ENCODE results near the gene STMN1. TPM values are rescaled to one million over a fixed set of nuclear protein-coding genes. Genes with fewer than 3 reads are reported as not detected.

Gene STMN1
- total RNA-seq, 1 experiment from 2014 or later, result 933 TPM

DNA sequence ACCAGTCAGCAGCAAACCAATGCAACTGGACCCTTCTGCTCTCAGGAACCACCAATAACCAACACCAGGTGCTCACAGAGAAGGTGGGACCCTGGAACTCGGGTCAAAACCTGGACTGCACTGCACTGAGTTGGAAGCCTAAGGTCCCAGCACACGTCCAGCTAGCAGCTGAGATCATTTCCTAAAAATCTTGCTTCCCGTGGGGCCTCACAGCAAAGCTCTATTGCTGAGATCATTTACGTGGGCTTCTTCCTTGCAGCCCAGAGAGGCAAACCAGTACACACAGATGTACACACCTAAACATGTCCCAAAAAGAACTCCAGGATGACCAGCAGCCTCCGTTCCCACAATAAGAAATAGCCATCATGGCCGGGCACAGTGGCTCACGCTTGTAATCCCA lies 22.8 kb upstream of the STMN1 start:
- Histone ChIP-seq H3K9me3 (ENCODE audit: low read depth, low read length, poor library complexity, severe bottlenecking) (no peaks in the 10 kb centered on the region), H3K4me3 (ENCODE audit: low read depth, low read length, poor library complexity, severe bottlenecking) (no peak overlapping the region), H3K4me1 (ENCODE audit: insufficient read depth, low read length, poor library complexity, severe bottlenecking) (no peaks in the 10 kb centered on the region), H3K27me3 (replicated peaks; ENCODE audit: insufficient read depth, low read depth, low read length, poor library complexity) (no peaks in the 10 kb centered on the region), H3K36me3 (ENCODE audit: insufficient read depth, low read length, poor library complexity, severe bottlenecking) (no peaks in the 10 kb centered on the region), H3K27ac (ENCODE audit: low read depth, low read length, poor library complexity, severe bottlenecking) (no peak overlapping the region)
- CTCF ChIA-PET, result no interaction called here
- intact Hi-C loops (cut with micrococcal nuclease; ENCODE audit: unreplicated experiment), result no loop called here
- TF ChIP-seq, protein P1, sequence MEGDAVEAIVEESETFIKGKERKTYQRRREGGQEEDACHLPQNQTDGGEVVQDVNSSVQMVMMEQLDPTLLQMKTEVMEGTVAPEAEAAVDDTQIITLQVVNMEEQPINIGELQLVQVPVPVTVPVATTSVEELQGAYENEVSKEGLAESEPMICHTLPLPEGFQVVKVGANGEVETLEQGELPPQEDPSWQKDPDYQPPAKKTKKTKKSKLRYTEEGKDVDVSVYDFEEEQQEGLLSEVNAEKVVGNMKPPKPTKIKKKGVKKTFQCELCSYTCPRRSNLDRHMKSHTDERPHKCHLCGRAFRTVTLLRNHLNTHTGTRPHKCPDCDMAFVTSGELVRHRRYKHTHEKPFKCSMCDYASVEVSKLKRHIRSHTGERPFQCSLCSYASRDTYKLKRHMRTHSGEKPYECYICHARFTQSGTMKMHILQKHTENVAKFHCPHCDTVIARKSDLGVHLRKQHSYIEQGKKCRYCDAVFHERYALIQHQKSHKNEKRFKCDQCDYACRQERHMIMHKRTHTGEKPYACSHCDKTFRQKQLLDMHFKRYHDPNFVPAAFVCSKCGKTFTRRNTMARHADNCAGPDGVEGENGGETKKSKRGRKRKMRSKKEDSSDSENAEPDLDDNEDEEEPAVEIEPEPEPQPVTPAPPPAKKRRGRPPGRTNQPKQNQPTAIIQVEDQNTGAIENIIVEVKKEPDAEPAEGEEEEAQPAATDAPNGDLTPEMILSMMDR (conservative IDR thresholded peaks at IDR 0.05; ENCODE audit: low read depth, low read length), result no peak
- TF ChIP-seq EZH2 (IDR thresholded peaks at IDR 0.05; ENCODE audit: borderline replicate concordance, low read depth, low read length, poor library complexity, severe bottlenecking), result no peak
- POLR2A ChIA-PET (ENCODE audit: low non-redundant PET), result no interaction called here
- BruUV-seq (replicated peaks), result no TSS peak
- DNase-seq (ENCODE audit: low spot score), result no peak

DNA sequence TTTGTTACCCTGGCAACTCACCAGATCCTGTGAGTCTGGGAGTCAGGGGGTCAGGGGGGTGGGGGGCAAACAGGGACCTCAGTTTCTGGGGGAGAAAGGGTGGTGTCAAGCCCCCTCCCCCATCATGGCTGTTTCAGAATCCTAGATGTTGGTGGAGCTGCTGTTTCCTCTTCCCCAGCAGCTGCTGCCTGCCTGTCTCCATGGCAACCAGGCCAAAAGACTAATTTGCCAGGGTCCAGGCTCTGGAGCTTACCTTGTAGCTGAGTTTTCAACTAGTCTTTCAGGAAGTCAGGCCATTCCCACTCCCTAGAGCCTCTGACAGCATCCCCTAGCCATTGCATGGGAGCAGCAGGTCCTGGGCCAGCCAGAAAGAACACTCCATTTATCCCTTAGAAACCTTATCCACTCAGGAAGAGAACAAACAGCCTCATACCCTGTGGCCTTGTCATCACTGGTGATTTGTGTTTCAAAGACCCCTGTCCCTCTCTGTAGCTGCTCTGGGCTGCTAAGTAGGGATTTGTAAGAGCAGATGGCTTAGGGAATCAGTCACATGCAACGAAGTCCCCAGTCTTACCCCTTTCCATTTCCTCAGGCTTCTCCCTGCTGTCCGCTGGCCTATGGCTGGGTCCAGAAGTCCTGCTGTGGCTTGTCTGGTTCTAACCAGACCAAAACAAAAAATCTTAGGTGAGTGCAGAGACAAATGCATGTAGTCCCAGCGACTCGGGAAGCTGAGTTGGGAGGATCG lies 21.5 kb upstream of the STMN1 start:
- DNase-seq (ENCODE audit: low spot score), result no peak
- ChIA-PET CTCF (no interaction called here), POLR2A (ENCODE audit: low non-redundant PET) (no interaction called here)
- no peaks in the 10 kb centered on the region for H3K36me3 ChIP-seq (ENCODE audit: insufficient read depth, low read length, poor library complexity, severe bottlenecking)
- no peaks in the 10 kb centered on the region for H3K4me1 ChIP-seq (ENCODE audit: insufficient read depth, low read length, poor library complexity, severe bottlenecking)
- BruUV-seq (replicated peaks), result no TSS peak
- H3K27me3 ChIP-seq (replicated peaks; ENCODE audit: insufficient read depth, low read depth, low read length, poor library complexity), result no peaks in the 10 kb centered on the region
- intact Hi-C loops (cut with micrococcal nuclease; ENCODE audit: unreplicated experiment), result no loop called here
- H3K27ac ChIP-seq (ENCODE audit: low read depth, low read length, poor library complexity, severe bottlenecking), result no peak overlapping the region
- H3K4me3 ChIP-seq (ENCODE audit: low read depth, low read length, poor library complexity, severe bottlenecking), result no peak overlapping the region
- TF ChIP-seq, protein P1 (conservative IDR thresholded peaks at IDR 0.05; ENCODE audit: low read depth, low read length), result no peak
- TF ChIP-seq EZH2 (IDR thresholded peaks at IDR 0.05; ENCODE audit: borderline replicate concordance, low read depth, low read length, poor library complexity, severe bottlenecking), result no peak
- no peaks in the 10 kb centered on the region for H3K9me3 ChIP-seq (ENCODE audit: low read depth, low read length, poor library complexity, severe bottlenecking)

- no TSS peak for BruUV-seq (replicated peaks)
- CTCF ChIA-PET, result no interaction called here
- POLR2A ChIA-PET (ENCODE audit: low non-redundant PET), result no interaction called here
- H3K36me3 ChIP-seq (ENCODE audit: insufficient read depth, low read length, poor library complexity, severe bottlenecking), result no peaks in the 10 kb centered on the region
- no peak overlapping the region for H3K27ac ChIP-seq (ENCODE audit: low read depth, low read length, poor library complexity, severe bottlenecking)
- no peak for DNase-seq (ENCODE audit: low spot score)
- intact Hi-C loops (cut with micrococcal nuclease; ENCODE audit: unreplicated experiment), result no loop called here
- no peaks in the 10 kb centered on the region for H3K27me3 ChIP-seq (replicated peaks; ENCODE audit: insufficient read depth, low read depth, low read length, poor library complexity)
- H3K4me1 ChIP-seq (ENCODE audit: insufficient read depth, low read length, poor library complexity, severe bottlenecking), result peaks cover 4% of the 10 kb centered on the region
- TF ChIP-seq, protein P1 (conservative IDR thresholded peaks at IDR 0.05; ENCODE audit: low read depth, low read length), result no peak
- TF ChIP-seq EZH2 (IDR thresholded peaks at IDR 0.05; ENCODE audit: borderline replicate concordance, low read depth, low read length, poor library complexity, severe bottlenecking), result no peak
- H3K4me3 ChIP-seq (ENCODE audit: low read depth, low read length, poor library complexity, severe bottlenecking), result no peak overlapping the region
- no peaks in the 10 kb centered on the region for H3K9me3 ChIP-seq (ENCODE audit: low read depth, low read length, poor library complexity, severe bottlenecking)
Observed at GRCh38 chr1:25926731-25927496, 20.7 kb upstream of the STMN1 start.
